H1 (cell line): ENCODE data around the gene TEX2. TPM values are rescaled to one million over a fixed set of nuclear protein-coding genes. Genes with fewer than 3 reads are reported as not detected.

Experiments
- CTCF ChIA-PET: fragments of 300-600 bp; sonication (Branson Sonifier 250); formaldehyde crosslinking; loops from one replicate; lab custom pipeline; 2021; ENCODE audit not compliant: partially characterized antibody; lab: Charles Lee
- POLR2A ChIA-PET: fragments of 300-600 bp; sonication (Branson Sonifier 250); formaldehyde crosslinking; loops from one replicate; lab custom pipeline; 2021; ENCODE audit warnings: inconsistent platforms; ENCODE audit not compliant: partially characterized antibody; lab: Charles Lee
- DNase-seq, 2 experiments: peaks; one replicate each; pipeline versions ENCODE4 v3.0.0 to v3.0.0-alpha.2; 2010 to 2022; ENCODE audit warnings: low spot score in 2 of 2, low read depth in 1 of 2, mixed read lengths in 1 of 2
- FAIRE-seq: peaks from 2 replicates; lab custom pipeline; 2011; peaks lifted over from hg19 to GRCh38; lab: Jason Lieb, UNC
- H2AFZ ChIP-seq: 2 replicates; pipeline ENCODE4 v1.8.1; 2012; ENCODE audit warnings: low read length, inconsistent platforms
- H2AK5ac ChIP-seq: 2 replicates; pipeline ENCODE4 v1.6.1; 2013; ENCODE audit warnings: low read depth, low read length
- H2BK120ac ChIP-seq: replicated peaks from 2 replicates; pipeline ENCODE3; 2013; ENCODE audit warnings: low read depth, low read length, inconsistent platforms
- H2BK12ac ChIP-seq: 2 replicates; pipeline ENCODE4 v1.6.1; 2013; ENCODE audit warnings: low read depth, low read length
- H2BK15ac ChIP-seq: 2 replicates; pipeline ENCODE4 v1.6.1; 2013; ENCODE audit warnings: low read length
- H2BK20ac ChIP-seq: 2 replicates; pipeline ENCODE4 v1.6.1; 2013; ENCODE audit warnings: low read length
- H2BK5ac ChIP-seq: 2 replicates; pipeline ENCODE4 v1.6.1; 2013; ENCODE audit warnings: low read depth, low read length
- H3K14ac ChIP-seq: 2 replicates; pipeline ENCODE4 v1.6.1; 2013; ENCODE audit warnings: inconsistent platforms; ENCODE audit not compliant: insufficient read length
- H3K18ac ChIP-seq: 2 replicates; pipeline ENCODE4 v1.6.1; 2013; ENCODE audit warnings: low read length; ENCODE audit errors: extremely low read depth
- H3K23ac ChIP-seq: 2 replicates; pipeline ENCODE4 v1.6.1; 2013; ENCODE audit warnings: inconsistent platforms; ENCODE audit not compliant: insufficient read length
- H3K23me2 ChIP-seq: 2 replicates; pipeline ENCODE4 v1.6.1; 2013; ENCODE audit warnings: low read depth, low read length
- H3K27ac ChIP-seq: 2 replicates; pipeline ENCODE4 v1.6.1; 2011; ENCODE audit warnings: low read depth, low read length, inconsistent platforms
- H3K27me3 ChIP-seq, 4 experiments: replicated peaks in 1 of 4; 1 replicate in 1 of 4; 2 replicates in 3 of 4; pipeline versions ENCODE4 v1.6.1 to v1.8.1; 2011 to 2013; ENCODE audit warnings: low read length in 3 of 4, mild to moderate bottlenecking in 3 of 4, inconsistent platforms in 2 of 4, mixed read lengths in 2 of 4, moderate library complexity in 1 of 4; ENCODE audit not compliant: control insufficient read depth in 3 of 4, insufficient read depth in 3 of 4; ENCODE audit errors: extremely low read depth in 1 of 4
- H3K36me3 ChIP-seq, 4 experiments: 2 replicates each; pipeline versions ENCODE4 v1.6.1 to v1.8.1; 2011 to 2013; ENCODE audit warnings: mild to moderate bottlenecking in 4 of 4, low read length in 3 of 4, moderate library complexity in 2 of 4, control low read depth in 1 of 4, inconsistent platforms in 1 of 4; ENCODE audit not compliant: insufficient read depth in 4 of 4, control insufficient read depth in 2 of 4
- H3K4ac ChIP-seq: replicated peaks from 2 replicates; pipeline ENCODE3; 2013; ENCODE audit warnings: low read length, low read depth, mixed read lengths, inconsistent platforms; ENCODE audit not compliant: insufficient read length
- H3K4me1 ChIP-seq, 4 experiments: replicated peaks in 1 of 4; 1 replicate in 1 of 4; 2 replicates in 3 of 4; pipeline versions ENCODE4 v1.6.1 to v1.8.1; 2011 to 2013; ENCODE audit warnings: low read length in 3 of 4, inconsistent platforms in 2 of 4, mixed read lengths in 1 of 4; ENCODE audit not compliant: insufficient read depth in 4 of 4, control insufficient read depth in 3 of 4
- H3K4me2 ChIP-seq, 2 experiments: 2 replicates each; pipeline versions ENCODE4 v1.6.1 to v1.8.1; 2011 to 2013; ENCODE audit warnings: low read depth in 2 of 2, low read length in 2 of 2, control low read depth in 1 of 2, inconsistent platforms in 1 of 2, mild to moderate bottlenecking in 1 of 2; ENCODE audit not compliant: insufficient read depth in 1 of 2
- H3K4me3 ChIP-seq, 4 experiments: fragments of 200-600, 300-600 bp in 1 of 4; sonication (generic), shearing (Covaris generic), sonication (Bioruptor Twin) in 1 of 4; 2 replicates each; pipeline versions ENCODE4 v1.5.1 to v1.8.1; 2011 to 2016; ENCODE audit warnings: low read length in 4 of 4, low read depth in 3 of 4, control low read depth in 2 of 4, inconsistent platforms in 2 of 4, mild to moderate bottlenecking in 2 of 4, mixed read lengths in 1 of 4, moderate library complexity in 1 of 4; ENCODE audit not compliant: insufficient read depth in 2 of 4; ENCODE audit errors: extremely low read depth in 1 of 4
- H3K56ac ChIP-seq: replicated peaks from 2 replicates; pipeline ENCODE3; 2013; ENCODE audit warnings: low read depth, mild to moderate bottlenecking, mixed read lengths, low read length, inconsistent platforms; ENCODE audit not compliant: insufficient read length
- H3K79me1 ChIP-seq: 2 replicates; pipeline ENCODE4 v1.6.1; 2013; ENCODE audit warnings: low read depth, low read length, control low read depth
- H3K79me2 ChIP-seq, 2 experiments: 2 replicates each; pipeline versions ENCODE4 v1.6.1 to v1.8.1; 2012 to 2013; ENCODE audit warnings: low read length in 2 of 2, mild to moderate bottlenecking in 2 of 2, inconsistent platforms in 1 of 2; ENCODE audit not compliant: insufficient read depth in 2 of 2, control insufficient read depth in 1 of 2
- H3K9ac ChIP-seq, 4 experiments: replicated peaks in 1 of 4; 1 replicate in 1 of 4; 2 replicates in 3 of 4; pipeline versions ENCODE4 v1.6.1 to v1.8.1; 2011 to 2013; ENCODE audit warnings: low read depth in 3 of 4, low read length in 3 of 4, control low read depth in 2 of 4, mild to moderate bottlenecking in 2 of 4, moderate library complexity in 2 of 4, inconsistent platforms in 1 of 4; ENCODE audit errors: extremely low read depth in 1 of 4
- H3K9me3 ChIP-seq, 2 experiments: 2 replicates each; pipeline versions ENCODE4 v1.6.1 to v1.8.1; 2012 to 2013; ENCODE audit warnings: mild to moderate bottlenecking in 2 of 2, moderate library complexity in 2 of 2, control low read depth in 1 of 2, inconsistent platforms in 1 of 2, low read depth in 1 of 2, low read length in 1 of 2, mixed read lengths in 1 of 2; ENCODE audit not compliant: insufficient read depth in 2 of 2
- H4K20me1 ChIP-seq, 2 experiments: replicated peaks in 1 of 2; 2 replicates each; pipeline versions ENCODE3 to v1.8.1; 2011 to 2013; ENCODE audit warnings: inconsistent platforms in 2 of 2, low read length in 2 of 2, mild to moderate bottlenecking in 1 of 2; ENCODE audit not compliant: insufficient read depth in 2 of 2, control insufficient read depth in 1 of 2
- H4K5ac ChIP-seq: 2 replicates; pipeline ENCODE4 v1.6.1; 2013; ENCODE audit warnings: low read length, low read depth, mixed read lengths, inconsistent platforms; ENCODE audit not compliant: insufficient read length
- H4K8ac ChIP-seq: 2 replicates; pipeline ENCODE4 v1.8.0; 2013; ENCODE audit warnings: mild to moderate bottlenecking, moderate library complexity, low read length, inconsistent platforms; ENCODE audit not compliant: insufficient read depth; ENCODE audit errors: extremely low read depth
- H4K91ac ChIP-seq: replicated peaks from 2 replicates; pipeline ENCODE3; 2013; ENCODE audit warnings: low read length, mixed read lengths, inconsistent platforms; ENCODE audit not compliant: insufficient read length
- BACH1 ChIP-seq: IDR thresholded peaks from 2 replicates; pipeline ENCODE4 v1.6.1; 2012; ENCODE audit warnings: low read length, improper control_type of control experiment
- BCL11A ChIP-seq, 2 experiments: IDR thresholded peaks; one replicate each; pipeline ENCODE4 v1.6.1; 2011; ENCODE audit warnings: low read depth in 2 of 2, low read length in 2 of 2, mild to moderate bottlenecking in 2 of 2
- CEBPB ChIP-seq: IDR thresholded peaks from 2 replicates; pipeline ENCODE4 v1.6.1; 2012; ENCODE audit warnings: low read depth, low read length
- CHD1 ChIP-seq: IDR thresholded peaks from 2 replicates; pipeline ENCODE4 v1.6.1; 2012; ENCODE audit warnings: low read depth, low read length, improper control_type of control experiment
- GABPA ChIP-seq: IDR thresholded peaks from 2 replicates; pipeline ENCODE4 v1.6.1; 2011; ENCODE audit warnings: mild to moderate bottlenecking, low read length, moderate library complexity, borderline replicate concordance; ENCODE audit not compliant: insufficient read depth
- JUND ChIP-seq: IDR thresholded peaks from 2 replicates; pipeline ENCODE4 v1.6.1; 2011; ENCODE audit warnings: mild to moderate bottlenecking, improper control_type of control experiment, low read length
- KDM1A ChIP-seq: fragments of 200-600, 300-600 bp; sonication (generic); IDR thresholded peaks from 2 replicates; pipeline ENCODE4 v1.7.1; 2016; ENCODE audit warnings: mild to moderate bottlenecking, low read length, borderline replicate concordance
- NANOG ChIP-seq: IDR thresholded peaks from 2 replicates; pipeline ENCODE4 v1.6.1; 2011; ENCODE audit warnings: low read length, low read depth, mild to moderate bottlenecking, inconsistent platforms; ENCODE audit not compliant: insufficient read depth, poor library complexity, severe bottlenecking
- NRF1 ChIP-seq: IDR thresholded peaks from 2 replicates; pipeline ENCODE4 v1.6.1; 2011; ENCODE audit warnings: mild to moderate bottlenecking, low read depth, low read length, improper control_type of control experiment
- RBBP5 ChIP-seq: IDR thresholded peaks from 2 replicates; pipeline ENCODE4 v1.7.1; 2012; ENCODE audit warnings: low read depth, mild to moderate bottlenecking, inconsistent platforms, low read length, moderate library complexity, borderline replicate concordance
- SIRT6 ChIP-seq: IDR thresholded peaks from one replicate; pipeline ENCODE4 v1.7.1; 2012; ENCODE audit warnings: low read length, inconsistent platforms
- SP4 ChIP-seq: IDR thresholded peaks from 2 replicates; pipeline ENCODE4 v1.6.1; 2012; ENCODE audit warnings: low read length, inconsistent platforms
- WGBS, 2 experiments: shearing (Covaris generic) in 1 of 2; methylation state at CpG; one replicate each; pipeline versions ENCODE4 v1.1.6 to v1.1.7; 2013 to 2015; ENCODE audit warnings: low lambda C conversion rate in 2 of 2, mixed read lengths in 2 of 2, inconsistent platforms in 1 of 2, low coverage in 1 of 2, missing lambda C conversion rate in 1 of 2; ENCODE audit not compliant: insufficient replicate concordance in 2 of 2, insufficient coverage in 1 of 2, insufficient read length in 1 of 2; ENCODE audit errors: extremely low coverage in 1 of 2, missing lambda C conversion rate in 1 of 2; 5-methylcytosine and 5-hydroxymethylcytosine counted together
- polyA plus RNA-seq, 7 experiments: library from polyadenylated mRNA; depleted of rRNA in 3 of 7; stranded (reverse) in 5 of 7; unstranded in 2 of 7; fragments of >200 nt in 5 of 7; fragments of 200-250 nt in 2 of 7; gene quantifications; 1 replicate in 5 of 7; 2 replicates in 1 of 7; 4 replicates in 1 of 7; pipeline versions ENCODE4 v1.2.1 to v1.2.3, GENCODE V29; 2011 to 2013; ENCODE audit warnings: missing spikeins in 2 of 7, mixed read lengths in 2 of 7
- total RNA-seq: library from RNA; stranded (reverse); fragmentation: NEBNext Ultra II Directional; extraction: Animal tissue kit (Norgen Biotek cat#: 25700); gene quantifications from 2 replicates; pipeline ENCODE4 v1.2.1, GENCODE V29; 2021
- TF ChIP-seq, protein P1 (sequence below): IDR thresholded peaks from 2 replicates; pipeline ENCODE4 v1.6.1; 2012; ENCODE audit warnings: inconsistent platforms

TEX2 gene
- total and polyA plus RNA-seq, 2 of the 8 experiments (the other 6 are each of a cell fraction or from before 2014, with no cell fraction given): 6.1 to 15.6 TPM

DNA sequence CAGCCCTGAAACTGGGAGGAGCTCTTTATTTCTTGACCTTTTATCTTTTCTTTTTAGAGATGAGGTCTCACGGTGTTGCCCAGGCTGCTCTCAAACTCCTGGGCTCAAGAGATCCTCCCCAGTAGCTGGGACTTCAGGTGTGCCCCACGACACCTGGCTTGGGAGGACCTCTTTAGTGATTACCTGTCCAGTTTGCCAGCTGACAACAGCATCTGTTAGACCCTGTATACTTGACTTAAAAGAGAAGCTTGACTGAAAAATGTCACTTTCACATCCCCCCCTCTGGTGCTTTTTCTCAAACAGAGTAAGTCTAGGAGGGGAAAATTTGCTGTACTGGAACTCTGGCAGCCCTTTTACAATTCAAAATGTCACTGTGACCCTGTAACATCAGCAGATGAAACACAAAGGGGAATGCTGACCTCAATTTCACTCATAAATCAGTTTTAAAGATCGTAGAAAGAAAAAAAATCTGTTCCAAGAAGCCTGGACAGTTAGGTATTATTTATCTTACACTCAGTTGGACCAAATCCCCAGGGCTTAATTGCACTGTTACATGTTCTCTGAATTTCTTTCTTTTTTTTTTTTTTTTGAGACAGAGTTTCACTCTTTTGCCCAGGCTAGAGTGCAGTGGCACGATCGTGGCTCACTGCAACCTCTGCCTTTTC, 131.3 kb downstream of the TEX2 start:
- no peaks in the 10 kb centered on the region for H3K79me1 ChIP-seq
- ChIA-PET CTCF (interaction anchor here (0.6 to 14.4 kb wide), 21 partner anchors 11 to 243 kb away, joined by 3 to 238 read pairs (median 4); partner anchors contain the start of gene GH1), POLR2A (interaction anchor here (1.3 to 10.5 kb wide), 4 partner anchors 15 to 103 kb away, joined by 3 to 164 read pairs (median 11); no protein-coding TSS in a partner anchor)
- no peak overlapping the region for H2BK12ac ChIP-seq
- H3K9me3 ChIP-seq: no peaks in the 10 kb centered on the region
- no peak overlapping the region for H3K27ac ChIP-seq
- H3K27me3 ChIP-seq: peaks cover 0 to 21% (median 11%) of the 10 kb centered on the region in 4 experiments; a peak in 6 of 7 replicates
- H3K36me3 ChIP-seq: no peaks in the 10 kb centered on the region
- H2BK5ac ChIP-seq: no peak overlapping the region
- H3K79me2 ChIP-seq: no peaks in the 10 kb centered on the region
- no peak overlapping the region for H2BK120ac ChIP-seq
- no peaks in the 10 kb centered on the region for H4K20me1 ChIP-seq
- peaks cover 6% of the 10 kb centered on the region; the same call in 1 of the 2 replicates for H3K23me2 ChIP-seq
- no peak overlapping the region for H2AFZ ChIP-seq
- no peak overlapping the region for H3K23ac ChIP-seq
- no peak overlapping the region for H2BK15ac ChIP-seq
- H3K14ac ChIP-seq: no peak overlapping the region
- no peak overlapping the region for H3K9ac ChIP-seq
- H2BK20ac ChIP-seq: no peak overlapping the region
- H4K8ac ChIP-seq: no peak overlapping the region
- no peak overlapping the region for H3K18ac ChIP-seq
- H3K4ac ChIP-seq: no peak overlapping the region
- H4K91ac ChIP-seq: no peak overlapping the region
- H3K4me3 ChIP-seq: no peak overlapping the region
- H3K4me1 ChIP-seq: no peaks in the 10 kb centered on the region
- WGBS, 2 experiments: 90% methylated on average over 5 of the region's 5 CpGs; no CpG with 5 or more reads in 1 of the 2 experiments
- DNase-seq (no peak), FAIRE-seq (no peak)
- H2AK5ac ChIP-seq: no peak overlapping the region
- no peak overlapping the region; a peak in 1 of 4 replicates for H3K4me2 ChIP-seq
- H4K5ac ChIP-seq: no peak overlapping the region
- H3K56ac ChIP-seq: no peak overlapping the region
- no peak for TF ChIP-seq SIRT6
- no peak for TF ChIP-seq NANOG
- TF ChIP-seq BACH1: no peak
- TF ChIP-seq, protein P1, sequence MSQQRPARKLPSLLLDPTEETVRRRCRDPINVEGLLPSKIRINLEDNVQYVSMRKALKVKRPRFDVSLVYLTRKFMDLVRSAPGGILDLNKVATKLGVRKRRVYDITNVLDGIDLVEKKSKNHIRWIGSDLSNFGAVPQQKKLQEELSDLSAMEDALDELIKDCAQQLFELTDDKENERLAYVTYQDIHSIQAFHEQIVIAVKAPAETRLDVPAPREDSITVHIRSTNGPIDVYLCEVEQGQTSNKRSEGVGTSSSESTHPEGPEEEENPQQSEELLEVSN: no peak
- TF ChIP-seq NRF1: no peak
- TF ChIP-seq GABPA: no peak
- no peak for TF ChIP-seq RBBP5
- no peak for TF ChIP-seq JUND
- no peak for TF ChIP-seq BCL11A (IDR thresholded peaks at IDR 0.05; ENCODE audit: low read depth in 2 of 2, low read length in 2 of 2)
- no peak for TF ChIP-seq KDM1A
- no peak for TF ChIP-seq CHD1
- TF ChIP-seq CEBPB: no peak
- no peak for TF ChIP-seq SP4
